Measurements from ENCODE around the gene CAMTA1. TPM values are rescaled to one million over a fixed set of nuclear protein-coding genes. Genes with fewer than 3 reads are reported as not detected.

CAMTA1 gene
- total RNA-seq, 1 experiment from 2014 or later: 82.2 TPM

GRCh38 chr1:6965935-6966241, 180.6 kb downstream of the CAMTA1 start:
- intact Hi-C loops (cut with micrococcal nuclease; ENCODE audit: unreplicated experiment): no loop called here
- POLR2A ChIA-PET: interaction anchor here (0.6 kb wide), 1 partner anchor 241 kb away, joined by 7 read pairs; no protein-coding TSS in a partner anchor
- H3K27ac ChIP-seq (ENCODE audit: low read length): no peak overlapping the region
- H3K4me1 ChIP-seq (ENCODE audit: control insufficient read depth, insufficient read depth, low read length): peaks cover 11% of the 10 kb centered on the region
- ATAC-seq: no peak
- in situ Hi-C loops (cut with HindIII; ENCODE audit: low pct_unique_long_range_greater_than_20kb, low sequenced_read_pairs): no loop called here
- BruUV-seq (replicated peaks): no TSS peak
- CTCF ChIA-PET: no interaction called here
- H3K36me3 ChIP-seq (ENCODE audit: control insufficient read depth, insufficient read depth, low read length): no peaks in the 10 kb centered on the region
- H3K4me3 ChIP-seq (ENCODE audit: low read depth in 2 of 2, low read length in 2 of 2): no peak overlapping the region
- TF ChIP-seq POLR2AphosphoS5 (IDR thresholded peaks at IDR 0.05; ENCODE audit: low read depth, low read length): no peak
- TF ChIP-seq REST (IDR thresholded peaks at IDR 0.05; ENCODE audit: insufficient read depth in 1 of 2, low read depth in 2 of 2, low read length in 1 of 2): no peak
- no peak for TF ChIP-seq SIN3A (IDR thresholded peaks at IDR 0.05; ENCODE audit: borderline replicate concordance, insufficient read depth, low read depth, low read length)
- no peak for TF ChIP-seq CTCF (IDR thresholded peaks at IDR 0.05)
- TF ChIP-seq TCF7L2 (IDR thresholded peaks at IDR 0.05; ENCODE audit: low read depth, low read length): no peak
- DNase-seq (ENCODE audit: low read depth, low spot score): no peak
- no peaks in the 10 kb centered on the region for H3K9me3 ChIP-seq (ENCODE audit: control insufficient read depth, insufficient read depth, low read depth, low read length)
- no peaks in the 10 kb centered on the region for H3K27me3 ChIP-seq (ENCODE audit: control insufficient read depth, insufficient read depth, low read length)

GRCh38 chr1:6966326-6966725, 181.1 kb downstream of the CAMTA1 start:
- H3K27me3 ChIP-seq (ENCODE audit: control insufficient read depth, insufficient read depth, low read length): no peaks in the 10 kb centered on the region
- H3K4me3 ChIP-seq (ENCODE audit: low read depth in 2 of 2, low read length in 2 of 2): no peak overlapping the region
- H3K36me3 ChIP-seq (ENCODE audit: control insufficient read depth, insufficient read depth, low read length): no peaks in the 10 kb centered on the region
- DNase-seq (ENCODE audit: low read depth, low spot score): no peak
- ChIA-PET POLR2A (interaction anchor here (0.6 kb wide), 2 partner anchors 241 to 799 kb away, joined by 7 to 8 read pairs; no protein-coding TSS in a partner anchor), CTCF (no interaction called here)
- in situ Hi-C loops (cut with HindIII; ENCODE audit: low pct_unique_long_range_greater_than_20kb, low sequenced_read_pairs) (no loop called here), intact Hi-C loops (cut with micrococcal nuclease; ENCODE audit: unreplicated experiment) (no loop called here)
- BruUV-seq (replicated peaks): no TSS peak
- peaks cover 6% of the 10 kb centered on the region for H3K4me1 ChIP-seq (ENCODE audit: control insufficient read depth, insufficient read depth, low read length)
- H3K9me3 ChIP-seq (ENCODE audit: control insufficient read depth, insufficient read depth, low read depth, low read length): no peaks in the 10 kb centered on the region
- TF ChIP-seq SIN3A (IDR thresholded peaks at IDR 0.05; ENCODE audit: borderline replicate concordance, insufficient read depth, low read depth, low read length): no peak
- no peak for TF ChIP-seq POLR2AphosphoS5 (IDR thresholded peaks at IDR 0.05; ENCODE audit: low read depth, low read length)
- no peak for TF ChIP-seq CTCF (IDR thresholded peaks at IDR 0.05)
- TF ChIP-seq REST (IDR thresholded peaks at IDR 0.05; ENCODE audit: insufficient read depth in 1 of 2, low read depth in 2 of 2, low read length in 1 of 2): no peak
- no peak for TF ChIP-seq TCF7L2 (IDR thresholded peaks at IDR 0.05; ENCODE audit: low read depth, low read length)
- no peak for ATAC-seq
- no peak overlapping the region for H3K27ac ChIP-seq (ENCODE audit: low read length)
